ENCODE results near the gene TPCN1.

Gene TPCN1

GRCh38 chr12:113197518-113198077 lies 23.7 kb upstream of the TPCN1 start:
- H4K20me1 ChIP-seq (ENCODE audit: low read depth, low read length) = no peaks in the 10 kb centered on the region

GRCh38 chr12:113198296-113198695 lies 23.0 kb upstream of the TPCN1 start:
- Histone ChIP-seq H3K9me3 (ENCODE audit: insufficient read depth, low read length) (no peaks in the 10 kb centered on the region), H3K27ac (ENCODE audit: low read depth, low read length) (peak overlapping the region; percentile 52), H2AFZ (ENCODE audit: low read depth, low read length, severe bottlenecking) (no peak overlapping the region), H3K79me2 (ENCODE audit: insufficient read depth, low read length) (no peaks in the 10 kb centered on the region), H3K4me3 (ENCODE audit: insufficient read depth, low read length, poor library complexity, severe bottlenecking) (no peak overlapping the region), H3K9ac (ENCODE audit: low read length) (no peak overlapping the region), H4K20me1 (ENCODE audit: low read depth, low read length) (no peaks in the 10 kb centered on the region), H3F3A (ENCODE audit: insufficient read depth) (peaks cover 8% of the 10 kb centered on the region; the same call in 1 of the 2 replicates), H3K4me2 (ENCODE audit: low read depth, low read length, poor library complexity, severe bottlenecking) (no peak overlapping the region), H3K27me3 (ENCODE audit: low read length) (no peaks in the 10 kb centered on the region), H3K36me3 (ENCODE audit: low read length) (no peaks in the 10 kb centered on the region), H3K9me2 (replicated peaks; ENCODE audit: insufficient read depth, low read length) (no peaks in the 10 kb centered on the region)
- no peak for TF ChIP-seq EZH2phosphoT487 (conservative IDR thresholded peaks at IDR 0.05; ENCODE audit: low read length)
- no peak for TF ChIP-seq CTCF (IDR thresholded peaks at IDR 0.05; ENCODE audit: insufficient read depth, low read length, poor library complexity, severe bottlenecking)

More at GRCh38 chr12:113197518-113198077, 23.7 kb upstream of the TPCN1 start:
- H3F3A ChIP-seq (ENCODE audit: insufficient read depth) = peaks cover 8% of the 10 kb centered on the region; the same call in 1 of the 2 replicates
- H3K79me2 ChIP-seq (ENCODE audit: insufficient read depth, low read length) = no peaks in the 10 kb centered on the region
- no peak overlapping the region for H3K4me3 ChIP-seq (ENCODE audit: insufficient read depth, low read length, poor library complexity, severe bottlenecking)
- peak overlapping the region; percentile 22; the same call in 1 of the 2 replicates for H3K27ac ChIP-seq (ENCODE audit: low read depth, low read length)
- no peaks in the 10 kb centered on the region for H3K36me3 ChIP-seq (ENCODE audit: low read length)
- H2AFZ ChIP-seq (ENCODE audit: low read depth, low read length, severe bottlenecking) = no peak overlapping the region
- no peak overlapping the region; the same call in 1 of the 2 replicates for H3K9ac ChIP-seq (ENCODE audit: low read length)
- H3K9me3 ChIP-seq (ENCODE audit: insufficient read depth, low read length) = no peaks in the 10 kb centered on the region
- H3K9me2 ChIP-seq (replicated peaks; ENCODE audit: insufficient read depth, low read length) = no peaks in the 10 kb centered on the region
- H3K4me2 ChIP-seq (ENCODE audit: low read depth, low read length, poor library complexity, severe bottlenecking) = no peak overlapping the region
- H3K27me3 ChIP-seq (ENCODE audit: low read length) = no peaks in the 10 kb centered on the region
- no peak for TF ChIP-seq EZH2phosphoT487 (conservative IDR thresholded peaks at IDR 0.05; ENCODE audit: low read length)
- no peak for TF ChIP-seq CTCF (IDR thresholded peaks at IDR 0.05; ENCODE audit: insufficient read depth, low read length, poor library complexity, severe bottlenecking)

- H3K79me2 ChIP-seq (ENCODE audit: insufficient read depth, low read length) = no peaks in the 10 kb centered on the region
- no peak overlapping the region for H3K27ac ChIP-seq (ENCODE audit: low read depth, low read length)
- H3K9me3 ChIP-seq (ENCODE audit: insufficient read depth, low read length) = no peaks in the 10 kb centered on the region
- H3K9ac ChIP-seq (ENCODE audit: low read length) = no peak overlapping the region
- no peaks in the 10 kb centered on the region for H3K9me2 ChIP-seq (replicated peaks; ENCODE audit: insufficient read depth, low read length)
- H3K36me3 ChIP-seq (ENCODE audit: low read length) = no peaks in the 10 kb centered on the region
- TF ChIP-seq EZH2phosphoT487 (conservative IDR thresholded peaks at IDR 0.05; ENCODE audit: low read length) (no peak), CTCF (IDR thresholded peaks at IDR 0.05; ENCODE audit: insufficient read depth, low read length, poor library complexity, severe bottlenecking) (no peak)
- H3K27me3 ChIP-seq (ENCODE audit: low read length) = no peaks in the 10 kb centered on the region
- H4K20me1 ChIP-seq (ENCODE audit: low read depth, low read length) = no peaks in the 10 kb centered on the region
- peaks cover 19% of the 10 kb centered on the region for H3F3A ChIP-seq (ENCODE audit: insufficient read depth)
- H3K4me3 ChIP-seq (ENCODE audit: insufficient read depth, low read length, poor library complexity, severe bottlenecking) = no peak overlapping the region
- no peak overlapping the region for H3K4me2 ChIP-seq (ENCODE audit: low read depth, low read length, poor library complexity, severe bottlenecking)
- no peak overlapping the region for H2AFZ ChIP-seq (ENCODE audit: low read depth, low read length, severe bottlenecking)
These were observed 21.1 kb upstream of the TPCN1 start for GRCh38 chr12:113200021-113200797.
